ENCODE data around the gene IRS1. TPM values are rescaled to one million over a fixed set of nuclear protein-coding genes. Genes with fewer than 3 reads are reported as not detected.

The IRS1 gene
- total RNA-seq, 1 donor from 2014 or later, result 16.9 TPM

GRCh38 chr2:226796012-226796839, 3.4 kb downstream of the IRS1 start:
- Histone ChIP-seq H3K27me3 (no peaks in the 10 kb centered on the region), H3K27ac (peak overlapping the region; percentile 95), H3K36me3 (no peaks in the 10 kb centered on the region), H3K4me3 (peak overlapping the region; percentile 61 to 85), H3K9me3 (no peaks in the 10 kb centered on the region), H3K4me1 (peaks cover 53% of the 10 kb centered on the region)
- intact Hi-C loops (cut with DNase I), result loop anchor here (10.0 kb wide), 3 partner anchors 51 to 901 kb away; no protein-coding TSS in a partner anchor
- no peak for DNase-seq (ENCODE audit: extremely low spot score in 2 of 2)
- no peak for TF ChIP-seq POLR2A (IDR thresholded peaks at IDR 0.05)

GRCh38 chr2:226795281-226796011, 4.2 kb downstream of the IRS1 start:
- Histone ChIP-seq H3K36me3 (no peaks in the 10 kb centered on the region), H3K27me3 (no peaks in the 10 kb centered on the region), H3K4me1 (peaks cover 52% of the 10 kb centered on the region), H3K9me3 (no peaks in the 10 kb centered on the region), H3K27ac (peak overlapping the region; percentile 95), H3K4me3 (peak overlapping the region; percentile 61 to 85)
- DNase-seq (ENCODE audit: extremely low spot score in 2 of 2), result peak in 1 of 2 donors; percentile 87
- TF ChIP-seq CTCF (IDR thresholded peaks at IDR 0.05) (no peak), POLR2A (IDR thresholded peaks at IDR 0.05) (no peak), POLR2AphosphoS5 (IDR thresholded peaks at IDR 0.05; ENCODE audit: insufficient read depth in 1 of 2, low read depth in 1 of 2) (no peak)
- intact Hi-C loops (cut with DNase I), result loop anchor here (10.0 kb wide), 3 partner anchors 51 to 901 kb away; no protein-coding TSS in a partner anchor

GRCh38 chr2:226794751-226795171, 4.9 kb downstream of the IRS1 start:
- no peaks in the 10 kb centered on the region for H3K27me3 ChIP-seq
- H3K4me1 ChIP-seq, result peaks cover 53% of the 10 kb centered on the region
- H3K36me3 ChIP-seq, result no peaks in the 10 kb centered on the region
- no peaks in the 10 kb centered on the region for H3K9me3 ChIP-seq
- TF ChIP-seq CTCF (IDR thresholded peaks at IDR 0.05) (no peak), POLR2AphosphoS5 (IDR thresholded peaks at IDR 0.05; ENCODE audit: insufficient read depth in 1 of 2, low read depth in 1 of 2) (no peak), POLR2A (IDR thresholded peaks at IDR 0.05) (no peak)
- intact Hi-C loops (cut with DNase I), result loop anchor here (10.0 kb wide), 3 partner anchors 50 to 900 kb away; no protein-coding TSS in a partner anchor
- peak overlapping the region; percentile 95 for H3K27ac ChIP-seq
- no peak for DNase-seq (ENCODE audit: extremely low spot score in 2 of 2)
- peak overlapping the region; percentile 61 to 85 for H3K4me3 ChIP-seq

- no peaks in the 10 kb centered on the region for H3K36me3 ChIP-seq
- intact Hi-C loops (cut with DNase I), result loop anchor here (10.0 kb wide), 3 partner anchors 49 to 899 kb away; no protein-coding TSS in a partner anchor
- H3K4me3 ChIP-seq, result peak overlapping the region; percentile 61 to 85
- no peaks in the 10 kb centered on the region for H3K27me3 ChIP-seq
- TF ChIP-seq POLR2A (IDR thresholded peaks at IDR 0.05) (no peak), CTCF (IDR thresholded peaks at IDR 0.05) (no peak), POLR2AphosphoS5 (IDR thresholded peaks at IDR 0.05; ENCODE audit: insufficient read depth in 1 of 2, low read depth in 1 of 2) (no peak)
- peak overlapping the region; percentile 95 for H3K27ac ChIP-seq
- no peaks in the 10 kb centered on the region for H3K9me3 ChIP-seq
- no peak for DNase-seq (ENCODE audit: extremely low spot score in 2 of 2)
- peaks cover 57% of the 10 kb centered on the region for H3K4me1 ChIP-seq
These were observed 5.4 kb downstream of the IRS1 start for GRCh38 chr2:226794196-226794661.

GRCh38 chr2:226793646-226794045, 6.0 kb downstream of the IRS1 start:
- peaks cover 63% of the 10 kb centered on the region for H3K4me1 ChIP-seq
- peak overlapping the region; percentile 61 to 85 for H3K4me3 ChIP-seq
- no peak for DNase-seq (ENCODE audit: extremely low spot score in 2 of 2)
- H3K27ac ChIP-seq, result peak overlapping the region; percentile 95
- TF ChIP-seq POLR2A (IDR thresholded peaks at IDR 0.05) (no peak), POLR2AphosphoS5 (IDR thresholded peaks at IDR 0.05; ENCODE audit: insufficient read depth in 1 of 2, low read depth in 1 of 2) (no peak)
- intact Hi-C loops (cut with DNase I), result loop anchor here (10.0 kb wide), 3 partner anchors 49 to 899 kb away; no protein-coding TSS in a partner anchor
- H3K27me3 ChIP-seq, result no peaks in the 10 kb centered on the region
- H3K9me3 ChIP-seq, result no peaks in the 10 kb centered on the region
- no peaks in the 10 kb centered on the region for H3K36me3 ChIP-seq

Data from vagina (tissue), 2 donors.